HCT116 (cell line): Measurements from ENCODE around the gene PLCB1.

Source experiments
- CTCF ChIP-seq, 3 experiments: fragments of 200-600 bp in 1 of 3; sonication (generic) in 1 of 3; IDR thresholded peaks in 2 of 3; conservative IDR thresholded peaks in 1 of 3; 2 replicates each; pipeline ENCODE4 v1.5.1; 2012 to 2017; ENCODE audit warnings: low read depth in 2 of 3, low read length in 2 of 3, antibody characterized with exemption in 1 of 3, borderline replicate concordance in 1 of 3, control low read depth in 1 of 3, mild to moderate bottlenecking in 1 of 3, mixed read lengths in 1 of 3, mixed run types in 1 of 3, moderate library complexity in 1 of 3; ENCODE audit not compliant: insufficient read depth in 1 of 3
- EGR1 ChIP-seq: IDR thresholded peaks from 2 replicates; pipeline ENCODE4 v1.6.1; 2012; ENCODE audit warnings: low read depth
- ELF1 ChIP-seq: IDR thresholded peaks from 2 replicates; pipeline ENCODE4 v1.6.1; 2012; ENCODE audit warnings: low read depth, borderline replicate concordance
- EZH2 ChIP-seq: fragments of 200-600 bp; sonication (generic); IDR thresholded peaks from 2 replicates; pipeline ENCODE4 v1.6.1; 2017; ENCODE audit warnings: antibody characterized with exemption, mixed run types
- TF ChIP-seq, protein P1 (sequence below): IDR thresholded peaks from 2 replicates; pipeline ENCODE4 v1.6.1; 2012; ENCODE audit warnings: low read depth

DNA sequence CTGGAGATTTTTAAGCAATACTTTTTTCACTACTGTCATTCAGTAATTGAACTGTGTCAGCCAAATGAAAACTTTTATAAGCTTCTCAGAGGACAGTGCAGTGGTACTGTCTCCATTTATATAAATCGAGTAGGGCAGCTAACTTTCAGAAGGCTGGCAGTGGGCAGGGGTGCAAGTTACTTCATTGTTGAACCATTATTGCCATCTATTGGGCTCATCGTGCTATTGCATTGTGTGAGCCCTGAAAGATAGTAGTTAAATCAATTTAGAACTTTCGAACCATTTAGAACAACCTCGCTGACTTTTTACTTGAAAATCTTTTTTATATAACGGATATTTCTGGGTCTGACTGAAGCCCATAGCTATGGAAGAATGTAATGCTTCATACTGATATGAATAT, 589.0 kb downstream of the PLCB1 start:
- TF ChIP-seq, protein P1, sequence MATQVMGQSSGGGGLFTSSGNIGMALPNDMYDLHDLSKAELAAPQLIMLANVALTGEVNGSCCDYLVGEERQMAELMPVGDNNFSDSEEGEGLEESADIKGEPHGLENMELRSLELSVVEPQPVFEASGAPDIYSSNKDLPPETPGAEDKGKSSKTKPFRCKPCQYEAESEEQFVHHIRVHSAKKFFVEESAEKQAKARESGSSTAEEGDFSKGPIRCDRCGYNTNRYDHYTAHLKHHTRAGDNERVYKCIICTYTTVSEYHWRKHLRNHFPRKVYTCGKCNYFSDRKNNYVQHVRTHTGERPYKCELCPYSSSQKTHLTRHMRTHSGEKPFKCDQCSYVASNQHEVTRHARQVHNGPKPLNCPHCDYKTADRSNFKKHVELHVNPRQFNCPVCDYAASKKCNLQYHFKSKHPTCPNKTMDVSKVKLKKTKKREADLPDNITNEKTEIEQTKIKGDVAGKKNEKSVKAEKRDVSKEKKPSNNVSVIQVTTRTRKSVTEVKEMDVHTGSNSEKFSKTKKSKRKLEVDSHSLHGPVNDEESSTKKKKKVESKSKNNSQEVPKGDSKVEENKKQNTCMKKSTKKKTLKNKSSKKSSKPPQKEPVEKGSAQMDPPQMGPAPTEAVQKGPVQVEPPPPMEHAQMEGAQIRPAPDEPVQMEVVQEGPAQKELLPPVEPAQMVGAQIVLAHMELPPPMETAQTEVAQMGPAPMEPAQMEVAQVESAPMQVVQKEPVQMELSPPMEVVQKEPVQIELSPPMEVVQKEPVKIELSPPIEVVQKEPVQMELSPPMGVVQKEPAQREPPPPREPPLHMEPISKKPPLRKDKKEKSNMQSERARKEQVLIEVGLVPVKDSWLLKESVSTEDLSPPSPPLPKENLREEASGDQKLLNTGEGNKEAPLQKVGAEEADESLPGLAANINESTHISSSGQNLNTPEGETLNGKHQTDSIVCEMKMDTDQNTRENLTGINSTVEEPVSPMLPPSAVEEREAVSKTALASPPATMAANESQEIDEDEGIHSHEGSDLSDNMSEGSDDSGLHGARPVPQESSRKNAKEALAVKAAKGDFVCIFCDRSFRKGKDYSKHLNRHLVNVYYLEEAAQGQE: no peak
- TF ChIP-seq EGR1 (no peak), CTCF (IDR thresholded peaks at IDR 0.05 in 2 of 3, conservative IDR thresholded peaks at IDR 0.05 in 1 of 3; ENCODE audit: borderline replicate concordance in 1 of 3, insufficient read depth in 1 of 3, low read depth in 2 of 3, low read length in 2 of 3) (peak; percentile 51 to 83 (median 69); a peak in 5 of 6 replicates), ELF1 (no peak), EZH2 (no peak)
